Brain microvascular endothelial cell (primary cell): ENCODE data around the gene ARHGAP8.

ENCODE experiments used
- DNase-seq: peaks from one replicate; pipeline ENCODE4 v3.0.0-alpha.2; 2020
- H3K27ac ChIP-seq: fragments of 250-450 bp; sonication (Bioruptor Pico); 2 replicates; pipeline ENCODE4 v1.5.1; 2020; ENCODE audit warnings: mild to moderate bottlenecking, moderate library complexity
- H3K27me3 ChIP-seq: fragments of 250-450 bp; sonication (Bioruptor Pico); replicated peaks from 2 replicates; pipeline ENCODE4 v1.5.1; 2020; ENCODE audit warnings: mild to moderate bottlenecking
- H3K36me3 ChIP-seq: fragments of 250-450 bp; sonication (Bioruptor Pico); replicated peaks from 2 replicates; pipeline ENCODE4 v1.5.1; 2020; ENCODE audit warnings: mild to moderate bottlenecking
- H3K4me3 ChIP-seq: 2 replicates; pipeline ENCODE4 v1.5.1; 2011; ENCODE audit warnings: low read depth, mild to moderate bottlenecking, control low read depth, low read length, moderate library complexity
- in situ Hi-C: cut with HindIII; loops from 2 replicates; pipeline ENCODE4 v1.10.0; 2017; ENCODE audit warnings: low sequenced_read_pairs, low pct_ligation_motif_present
- TF ChIP-seq, protein P1 (sequence below): IDR thresholded peaks from 2 replicates; pipeline ENCODE4 v1.5.1; 2011; ENCODE audit warnings: low read depth, mild to moderate bottlenecking, moderate library complexity, low read length, control low read depth, inconsistent platforms; ENCODE audit errors: missing control alignments

The ARHGAP8 gene

DNA sequence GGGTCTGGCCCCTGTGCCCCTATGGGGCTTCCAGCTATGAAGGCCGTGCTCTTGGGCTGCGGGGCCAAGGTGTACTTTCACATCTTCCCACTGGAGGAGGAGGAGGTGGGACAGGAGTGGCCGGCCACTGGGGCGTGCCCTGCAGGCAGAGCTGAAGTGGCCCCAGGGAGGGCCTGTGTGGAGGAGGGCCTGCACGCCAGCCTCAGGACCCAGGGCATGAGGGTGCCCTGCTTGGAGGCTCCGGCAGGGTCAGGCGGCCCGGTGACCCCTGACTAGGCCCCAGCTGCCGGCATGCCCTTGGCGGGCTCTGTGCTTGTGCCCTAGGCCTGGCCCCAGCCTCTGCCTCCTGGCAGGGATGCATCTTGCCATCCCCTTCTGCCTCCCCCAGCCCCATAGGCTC lies 45.2 kb upstream of the ARHGAP8 start:
- DNase-seq, result no peak
- H3K4me3 ChIP-seq, result no peak overlapping the region
- TF ChIP-seq, protein P1, sequence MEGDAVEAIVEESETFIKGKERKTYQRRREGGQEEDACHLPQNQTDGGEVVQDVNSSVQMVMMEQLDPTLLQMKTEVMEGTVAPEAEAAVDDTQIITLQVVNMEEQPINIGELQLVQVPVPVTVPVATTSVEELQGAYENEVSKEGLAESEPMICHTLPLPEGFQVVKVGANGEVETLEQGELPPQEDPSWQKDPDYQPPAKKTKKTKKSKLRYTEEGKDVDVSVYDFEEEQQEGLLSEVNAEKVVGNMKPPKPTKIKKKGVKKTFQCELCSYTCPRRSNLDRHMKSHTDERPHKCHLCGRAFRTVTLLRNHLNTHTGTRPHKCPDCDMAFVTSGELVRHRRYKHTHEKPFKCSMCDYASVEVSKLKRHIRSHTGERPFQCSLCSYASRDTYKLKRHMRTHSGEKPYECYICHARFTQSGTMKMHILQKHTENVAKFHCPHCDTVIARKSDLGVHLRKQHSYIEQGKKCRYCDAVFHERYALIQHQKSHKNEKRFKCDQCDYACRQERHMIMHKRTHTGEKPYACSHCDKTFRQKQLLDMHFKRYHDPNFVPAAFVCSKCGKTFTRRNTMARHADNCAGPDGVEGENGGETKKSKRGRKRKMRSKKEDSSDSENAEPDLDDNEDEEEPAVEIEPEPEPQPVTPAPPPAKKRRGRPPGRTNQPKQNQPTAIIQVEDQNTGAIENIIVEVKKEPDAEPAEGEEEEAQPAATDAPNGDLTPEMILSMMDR, result no peak
- H3K36me3 ChIP-seq, result no peaks in the 10 kb centered on the region
- in situ Hi-C loops, result no loop called here
- no peak overlapping the region for H3K27ac ChIP-seq
- H3K27me3 ChIP-seq, result no peaks in the 10 kb centered on the region

DNA sequence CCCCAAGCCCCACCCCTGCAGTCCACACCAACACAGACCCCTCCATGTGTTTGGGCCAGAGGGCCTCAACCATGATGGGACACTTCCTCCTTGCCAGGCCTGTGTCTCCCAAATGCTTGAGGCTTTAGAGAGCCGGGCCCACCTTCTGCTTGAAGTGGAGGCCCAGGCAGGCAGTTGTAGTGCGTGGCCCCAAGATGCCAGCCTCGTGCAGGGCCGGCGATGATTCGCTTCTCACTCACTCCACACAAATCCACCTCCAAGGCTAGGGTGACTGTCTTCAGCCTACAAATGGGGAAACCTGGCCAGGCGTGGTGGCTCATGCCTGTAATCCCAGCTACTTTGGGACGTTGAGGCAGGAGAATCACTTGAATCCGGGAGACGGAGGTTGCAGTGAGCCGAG lies 44.6 kb upstream of the ARHGAP8 start:
- H3K27me3 ChIP-seq, result no peaks in the 10 kb centered on the region
- TF ChIP-seq, protein P1, result no peak
- H3K4me3 ChIP-seq, result no peak overlapping the region
- in situ Hi-C loops, result no loop called here
- H3K27ac ChIP-seq, result no peak overlapping the region
- H3K36me3 ChIP-seq, result no peaks in the 10 kb centered on the region
- no peak for DNase-seq

DNA sequence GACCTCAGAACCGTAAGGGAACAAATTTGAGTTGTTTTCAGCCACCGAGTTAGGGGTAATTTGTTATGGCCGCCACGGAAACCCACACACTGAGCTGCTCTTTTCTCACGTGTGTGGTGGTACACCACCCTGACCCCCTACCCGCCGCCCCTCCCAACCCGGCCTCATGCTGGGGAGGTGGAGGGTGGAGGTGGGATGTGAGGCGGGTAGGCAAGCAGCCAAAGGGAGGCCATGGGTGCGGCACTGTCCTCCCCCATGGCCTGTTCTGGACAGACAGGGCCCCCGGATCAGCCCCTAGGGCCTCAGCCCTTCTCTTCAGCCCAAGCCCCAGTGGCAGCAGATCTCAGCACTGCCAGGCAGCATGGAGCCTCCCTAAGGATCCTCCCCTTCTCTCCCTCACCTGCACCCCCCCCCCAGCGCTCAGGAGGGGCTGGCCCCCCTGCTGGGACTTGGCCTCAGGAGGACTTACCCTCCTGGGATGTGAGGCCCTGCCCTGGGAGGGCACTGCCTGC lies 42.4 kb upstream of the ARHGAP8 start:
- in situ Hi-C loops, result no loop called here
- TF ChIP-seq, protein P1, result no peak
- no peaks in the 10 kb centered on the region for H3K27me3 ChIP-seq
- no peak overlapping the region for H3K4me3 ChIP-seq
- no peaks in the 10 kb centered on the region for H3K36me3 ChIP-seq
- no peak overlapping the region for H3K27ac ChIP-seq
- DNase-seq, result no peak

DNA sequence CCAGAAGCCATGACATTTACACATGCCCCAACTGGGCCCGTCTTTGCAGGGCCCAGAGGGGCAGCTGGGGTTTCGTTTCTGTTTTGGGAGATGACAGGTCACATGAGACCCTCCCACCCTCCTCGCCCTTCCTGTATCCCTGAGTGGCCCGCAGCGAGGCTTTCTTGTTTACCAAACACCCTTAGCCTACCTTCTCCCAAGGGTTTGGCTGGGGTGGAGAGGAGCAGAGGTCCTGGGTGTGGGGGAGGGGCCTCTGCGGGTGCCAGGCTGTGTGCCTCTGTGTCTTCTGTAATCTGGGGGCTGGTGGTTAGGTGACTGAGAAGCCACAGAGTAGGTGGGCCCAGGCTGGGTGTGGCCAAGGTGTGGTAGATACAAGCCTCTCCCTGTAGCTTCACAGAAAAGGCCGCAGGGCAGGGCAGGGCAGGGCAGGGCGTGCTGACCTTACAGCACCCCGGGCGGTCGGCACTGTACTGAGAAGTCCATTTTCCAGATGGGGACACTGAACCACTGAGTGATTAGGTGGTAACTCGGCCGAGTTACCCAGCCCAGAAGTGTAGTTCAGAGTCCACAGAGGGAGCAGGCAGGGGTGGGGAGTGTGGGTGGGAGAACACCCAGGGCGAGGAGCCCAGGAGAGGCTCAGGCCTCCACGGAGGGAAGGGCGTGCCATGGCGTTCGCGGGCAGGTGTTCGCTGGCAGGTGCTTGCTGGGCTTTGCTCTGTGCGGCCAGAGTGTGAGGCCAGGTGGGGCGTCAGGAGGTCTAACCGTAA lies 41.7 kb upstream of the ARHGAP8 start:
- DNase-seq, result no peak

DNA sequence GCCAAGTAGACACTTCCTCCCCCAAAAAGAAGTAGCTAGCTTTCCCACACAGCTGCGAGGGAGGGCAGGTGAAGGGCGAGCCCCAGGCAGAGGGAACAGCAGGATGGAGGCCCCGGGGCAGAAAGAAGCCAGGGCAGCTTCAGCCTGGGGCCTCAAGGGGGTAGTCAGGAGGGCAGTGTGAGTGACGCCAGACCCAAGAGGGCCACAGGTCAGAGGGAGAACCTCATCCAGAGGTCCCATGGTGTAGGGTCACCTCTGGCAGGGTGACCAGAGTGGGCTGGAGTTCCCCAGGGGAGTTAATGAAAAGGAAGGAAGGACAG lies 41.2 kb upstream of the ARHGAP8 start:
- in situ Hi-C loops, result no loop called here
- TF ChIP-seq, protein P1, result no peak
- DNase-seq, result no peak
- no peaks in the 10 kb centered on the region for H3K36me3 ChIP-seq
- no peaks in the 10 kb centered on the region for H3K27me3 ChIP-seq
- H3K27ac ChIP-seq, result no peak overlapping the region
- H3K4me3 ChIP-seq, result no peak overlapping the region

More for the DNA sequence above, 41.7 kb upstream of the ARHGAP8 start:
- in situ Hi-C loops, result no loop called here
- TF ChIP-seq, protein P1, result no peak
- no peaks in the 10 kb centered on the region for H3K27me3 ChIP-seq
- H3K36me3 ChIP-seq, result no peaks in the 10 kb centered on the region
- H3K27ac ChIP-seq, result no peak overlapping the region
- no peak overlapping the region for H3K4me3 ChIP-seq
